Activated T-helper 1 cell treated with Interleukin-2 at 50 U/mL for 16 hours (primary cell): Measurements from ENCODE around the gene LRAT.

Source experiments
- DNase-seq: peaks from one replicate; pipeline ENCODE4 v3.0.0-alpha.2; 2020; ENCODE audit warnings: low read depth

Gene LRAT

DNA sequence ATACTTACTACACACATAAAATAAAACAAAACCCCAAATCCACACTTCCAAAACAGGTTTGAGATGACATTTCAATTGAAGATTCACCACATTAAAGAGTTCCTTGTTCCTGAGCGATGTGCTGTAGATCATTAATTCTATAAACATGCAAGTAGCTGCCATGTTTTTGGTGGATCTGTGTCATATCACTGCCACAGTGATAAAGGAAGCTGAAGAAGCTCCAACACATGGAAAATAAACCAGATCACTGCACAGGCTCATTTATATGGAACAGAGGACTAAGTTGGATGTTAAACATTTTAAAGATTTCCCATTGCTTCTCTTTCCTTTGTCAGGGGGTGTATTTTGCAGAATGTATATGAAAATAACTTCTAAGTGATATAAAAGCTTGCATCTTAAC, 34.5 kb downstream of the LRAT start:
- DNase-seq = no peak

DNA sequence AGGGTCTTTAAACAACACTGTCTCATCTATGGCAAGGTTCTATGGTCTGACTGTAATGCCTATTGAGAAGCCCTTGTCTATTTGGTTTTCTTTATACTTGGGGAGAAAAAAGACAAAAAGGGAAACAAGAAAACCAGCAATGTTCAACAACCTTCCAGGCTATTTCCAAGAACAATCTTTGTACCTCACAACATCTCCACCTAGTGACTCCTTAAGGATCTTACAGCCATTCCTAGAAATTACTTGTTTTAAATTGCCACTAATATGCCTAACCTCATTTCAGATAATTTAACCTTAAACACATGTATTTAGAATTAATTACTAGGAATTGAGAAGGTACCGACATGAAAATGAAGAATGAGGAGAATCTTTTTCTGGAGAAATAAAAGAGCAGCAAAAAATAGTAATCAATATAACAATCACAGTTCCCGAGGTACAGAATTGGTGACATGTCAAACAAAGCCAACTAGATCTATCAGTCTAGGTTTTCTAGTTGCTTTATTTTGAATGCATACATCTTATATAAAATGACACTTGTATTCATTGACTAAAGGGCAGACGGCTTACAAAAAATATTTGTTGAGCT, 35.7 kb downstream of the LRAT start:
- DNase-seq = no peak

DNA sequence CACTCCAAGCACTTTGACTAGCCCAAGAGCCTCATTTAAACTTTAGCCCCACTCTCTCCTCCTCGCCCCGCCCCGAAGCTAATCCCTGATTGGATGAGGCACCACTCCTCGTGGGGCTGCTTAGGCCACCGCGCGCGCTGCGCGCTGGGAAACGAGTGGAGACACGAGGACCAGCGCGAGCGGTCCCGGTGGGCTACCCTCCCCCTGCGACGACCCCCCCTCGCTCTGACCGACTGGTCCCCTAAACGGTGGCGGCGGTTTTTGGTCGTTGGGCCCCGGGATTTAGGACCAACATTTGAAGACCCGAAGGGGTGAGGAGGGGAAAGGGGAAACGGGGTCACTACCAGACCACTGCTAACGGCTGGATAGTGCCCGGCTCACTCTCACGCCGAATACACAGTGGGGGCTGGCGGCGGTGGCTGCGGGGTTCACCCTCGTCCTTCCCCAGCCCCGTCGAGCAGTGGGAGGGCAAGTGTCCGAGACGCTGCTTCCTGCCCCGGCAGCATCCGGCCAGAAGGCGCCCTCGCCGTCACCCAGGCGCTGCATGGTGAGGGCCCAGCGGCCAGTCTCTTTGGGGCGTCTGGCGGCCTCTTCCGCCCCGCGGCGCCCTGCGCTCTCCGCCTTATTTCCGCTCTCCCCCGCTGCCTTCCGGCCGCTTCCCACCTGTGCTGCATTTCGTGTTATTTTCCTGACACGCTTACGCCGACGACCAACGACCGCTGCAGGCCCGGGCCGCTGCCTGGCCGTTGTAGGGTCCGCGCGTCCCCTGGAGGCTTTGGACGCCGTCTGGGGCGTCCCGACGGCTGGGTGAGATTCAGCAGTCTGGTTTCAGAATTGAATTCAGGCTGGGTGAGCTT, 37.6 kb downstream of the LRAT start, which contains the start of gene RBM46:
Gene RBM46 (plus strand): TSS at position 147 of the 857 bp plus-strand sequence. CDS start 15,481 bp downstream, outside the sequence.
- DNase-seq = no peak

DNA sequence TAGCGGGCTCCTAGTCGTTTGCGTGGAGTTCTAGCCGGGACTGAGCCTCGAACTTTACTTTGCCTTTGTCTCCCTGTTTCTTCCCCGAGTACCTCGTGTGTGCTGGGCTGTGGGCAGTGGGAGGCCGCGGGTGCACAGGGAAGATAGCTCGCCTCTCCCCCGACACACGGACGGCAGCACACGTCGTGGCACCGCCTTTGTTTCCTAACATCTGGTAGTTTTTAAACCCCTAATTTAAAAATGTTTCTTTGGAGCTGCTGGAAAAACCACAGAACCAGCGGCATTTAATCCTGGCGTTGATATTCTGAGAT, 38.1 kb downstream of the LRAT start:
- DNase-seq = no peak
